Endometrial microvascular endothelial cells (primary cell): ENCODE measurements around the gene AR. TPM values are rescaled to one million over a fixed set of nuclear protein-coding genes. Genes with fewer than 3 reads are reported as not detected.

Source experiments
- in situ Hi-C: cut with HindIII; loops from 2 replicates; pipeline ENCODE4 v1.10.0; 2017; ENCODE audit warnings: low sequenced_read_pairs, low pct_unique_long_range_greater_than_20kb; ENCODE audit errors: inconsistent ontology term
- total RNA-seq: library from RNA; depleted of rRNA; stranded (reverse); fragments of >200 nt; gene quantifications from one replicate; pipeline ENCODE4 v1.2.3, GENCODE V29; 2015; ENCODE audit errors: inconsistent ontology term

The AR gene
- total RNA-seq, 1 donor from 2014 or later: 0.93 TPM

- in situ Hi-C loops: no loop called here
Observed at GRCh38 chrX:67558267-67558666, 14.4 kb downstream of the AR start.

- in situ Hi-C loops: no loop called here
Observed at GRCh38 chrX:67563469-67564448, 19.9 kb downstream of the AR start.

- in situ Hi-C loops: no loop called here
Observed at GRCh38 chrX:67564475-67564874, 20.7 kb downstream of the AR start.

- in situ Hi-C loops: no loop called here
Observed at GRCh38 chrX:67568769-67569168, 24.9 kb downstream of the AR start.

- in situ Hi-C loops: no loop called here
Observed at GRCh38 chrX:67570839-67571238, 27.0 kb downstream of the AR start.

- in situ Hi-C loops: no loop called here
Observed at GRCh38 chrX:67574696-67575095, 30.9 kb downstream of the AR start.

GRCh38 chrX:67582436-67582835 is 38.6 kb downstream of the AR start:
- in situ Hi-C loops: no loop called here

- in situ Hi-C loops: no loop called here
Observed at GRCh38 chrX:67583171-67583570, 39.4 kb downstream of the AR start.

GRCh38 chrX:67585401-67585800 is 41.6 kb downstream of the AR start:
- in situ Hi-C loops: no loop called here

GRCh38 chrX:67587946-67588624 is 44.3 kb downstream of the AR start:
- in situ Hi-C loops: no loop called here

- in situ Hi-C loops: no loop called here
Observed at GRCh38 chrX:67596839-67597790, 53.3 kb downstream of the AR start.

- in situ Hi-C loops: no loop called here
Observed at GRCh38 chrX:67599532-67599931, 55.7 kb downstream of the AR start.

GRCh38 chrX:67601771-67602170 is 58.0 kb downstream of the AR start:
- in situ Hi-C loops: no loop called here

GRCh38 chrX:67604979-67605703 is 61.3 kb downstream of the AR start:
- in situ Hi-C loops: no loop called here

- in situ Hi-C loops: no loop called here
Observed at GRCh38 chrX:67607466-67607865, 63.6 kb downstream of the AR start.

GRCh38 chrX:67610282-67610681 is 66.5 kb downstream of the AR start:
- in situ Hi-C loops: no loop called here

- in situ Hi-C loops: no loop called here
Observed at GRCh38 chrX:67612231-67612630, 68.4 kb downstream of the AR start.

GRCh38 chrX:67613366-67613765 is 69.5 kb downstream of the AR start:
- in situ Hi-C loops: no loop called here
